Fibroblast of skin of right biceps (primary cell): ENCODE measurements around the gene RNU5D-1.

Experiments used
- DNase-seq: peaks from one replicate; pipeline ENCODE4 v3.0.0-alpha.2; 2013

Gene RNU5D-1

GRCh38 chr1:44724955-44725698 is 5.8 kb downstream of the RNU5D-1 start:
- DNase-seq = no peak

DNA sequence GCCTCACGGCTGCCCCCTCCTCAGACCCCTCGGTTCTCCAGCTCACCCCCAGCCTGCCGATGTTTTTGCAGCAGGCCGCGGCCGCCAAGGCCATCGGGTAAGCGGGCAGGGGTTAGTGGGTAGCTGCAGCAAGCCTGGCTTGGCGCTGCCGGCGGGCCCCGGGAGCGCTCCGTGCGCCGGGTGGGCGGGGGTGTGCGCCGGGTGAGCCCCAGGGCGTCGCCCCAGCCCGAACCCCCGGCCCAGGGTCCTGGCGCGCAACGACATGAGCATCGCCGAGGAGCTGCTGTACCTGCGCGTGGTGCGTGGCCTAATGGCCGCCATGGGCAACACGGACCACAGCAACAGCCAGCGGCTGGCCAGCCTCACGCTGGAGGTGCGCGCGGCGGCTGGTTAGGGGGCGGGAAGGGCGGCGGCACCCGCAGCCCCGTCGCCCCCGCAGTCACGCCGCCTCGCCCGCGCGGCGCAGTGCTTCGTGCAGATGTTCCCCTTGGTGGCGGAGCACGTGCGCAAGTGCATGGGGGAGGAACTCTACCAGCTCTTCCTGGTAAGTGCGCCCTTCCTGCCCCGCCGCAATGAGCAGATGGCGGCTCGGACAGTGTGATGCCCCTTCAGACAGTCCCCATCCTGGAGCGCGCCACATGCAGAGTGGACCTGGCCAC is 6.5 kb downstream of the RNU5D-1 start:
- DNase-seq = no peak

DNA sequence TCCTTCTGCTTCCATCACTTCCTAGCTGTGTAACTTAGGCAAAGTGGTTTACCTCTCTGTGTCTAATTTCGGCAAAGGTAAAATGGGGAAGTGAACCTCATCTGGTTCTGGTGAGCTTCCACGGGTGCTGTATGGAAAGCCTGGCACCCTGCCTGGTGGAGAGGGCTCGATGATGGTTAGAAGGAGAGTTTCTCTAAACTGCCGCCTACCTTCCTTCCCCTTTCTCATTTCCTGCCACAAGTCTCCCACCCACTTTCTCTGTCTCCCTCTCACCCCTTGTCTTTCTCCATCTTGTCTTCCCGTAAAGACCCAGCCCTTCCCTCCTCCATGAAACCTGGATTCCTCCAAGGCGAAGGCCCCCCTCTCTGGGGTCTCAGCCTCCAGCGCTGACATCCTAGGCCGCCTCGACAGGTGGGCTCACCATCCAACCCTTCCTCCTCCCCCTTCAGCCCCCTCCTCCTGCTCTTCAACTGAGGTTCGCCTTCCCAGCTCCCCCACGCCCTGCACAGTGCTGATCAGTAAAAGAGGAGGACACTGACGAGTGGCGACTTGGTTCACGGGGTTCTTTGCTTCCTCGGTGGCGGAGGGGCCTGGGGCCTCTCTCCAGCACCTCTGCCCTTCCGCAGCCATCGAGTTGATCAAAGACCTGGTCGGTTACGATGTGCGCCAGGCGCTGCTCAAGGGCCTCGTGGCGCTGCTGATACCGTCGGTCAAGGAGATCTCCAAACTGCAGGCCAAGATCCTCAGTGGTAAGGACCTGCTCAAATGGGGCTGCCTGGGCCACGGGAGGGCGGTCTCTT is 7.3 kb downstream of the RNU5D-1 start:
- no peak for DNase-seq

- DNase-seq = no peak
Measured at GRCh38 chr1:44723064-44723463, 7.9 kb downstream of the RNU5D-1 start.

GRCh38 chr1:44721485-44722361 is 9.2 kb downstream of the RNU5D-1 start:
- DNase-seq = peak; percentile 91

GRCh38 chr1:44720281-44720680 is 10.7 kb downstream of the RNU5D-1 start:
- no peak for DNase-seq

GRCh38 chr1:44719318-44719717 is 11.7 kb downstream of the RNU5D-1 start:
- no peak for DNase-seq

- DNase-seq = no peak
Measured at GRCh38 chr1:44718091-44718490, 12.9 kb downstream of the RNU5D-1 start.

DNA sequence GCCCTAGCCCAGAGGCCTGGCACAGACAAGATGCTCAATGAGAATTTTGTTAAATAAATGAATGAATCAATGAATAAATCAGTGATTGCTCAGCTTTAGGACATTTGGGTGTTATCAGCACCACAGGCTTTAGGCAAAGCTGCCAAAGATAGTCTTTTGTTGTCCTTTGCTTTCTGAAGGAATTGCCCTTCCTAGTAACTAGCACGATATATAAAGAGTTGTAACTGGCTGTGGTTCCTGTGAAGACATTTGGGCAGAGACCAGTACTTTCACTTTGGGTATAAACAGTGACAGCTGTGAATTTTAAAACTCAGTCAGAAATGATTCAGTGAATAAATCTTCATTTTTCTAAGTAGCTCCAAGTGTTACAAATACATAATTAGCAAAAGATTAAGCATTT is 13.3 kb downstream of the RNU5D-1 start:
- no peak for DNase-seq

GRCh38 chr1:44717156-44717555 is 13.8 kb downstream of the RNU5D-1 start:
- DNase-seq = no peak

DNA sequence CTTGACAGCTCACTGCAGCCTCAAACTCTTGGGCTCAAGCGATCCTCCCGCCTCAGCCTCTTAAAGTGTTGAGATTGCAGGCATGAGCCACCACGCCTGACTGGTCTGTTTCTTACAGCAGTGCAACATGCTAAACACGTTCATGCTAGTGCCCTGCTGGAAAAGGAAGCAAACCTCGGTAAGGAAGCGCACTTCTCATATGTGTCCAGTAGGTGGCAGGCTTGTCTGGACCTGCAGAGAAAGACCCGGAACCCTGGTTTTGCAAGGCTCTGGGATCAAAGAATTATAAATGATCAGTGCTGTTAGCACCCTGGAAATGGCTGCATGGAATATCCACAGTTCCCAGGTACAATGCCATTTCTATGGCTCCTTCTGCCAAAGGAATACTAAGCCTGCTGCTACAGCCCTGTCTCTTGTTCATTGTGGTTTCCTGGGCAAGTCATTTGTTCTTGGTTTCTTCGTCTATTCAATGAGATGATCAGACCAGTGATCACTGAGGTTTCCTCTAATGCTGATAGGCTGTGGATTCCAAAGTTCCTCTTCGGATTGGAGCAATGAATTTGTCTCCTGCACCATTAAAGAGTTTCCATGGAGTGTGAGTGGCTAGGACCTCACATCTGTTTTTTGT is 15.9 kb downstream of the RNU5D-1 start:
- DNase-seq = peak; percentile 66

GRCh38 chr1:44714532-44714931 is 16.4 kb downstream of the RNU5D-1 start:
- DNase-seq = no peak

DNA sequence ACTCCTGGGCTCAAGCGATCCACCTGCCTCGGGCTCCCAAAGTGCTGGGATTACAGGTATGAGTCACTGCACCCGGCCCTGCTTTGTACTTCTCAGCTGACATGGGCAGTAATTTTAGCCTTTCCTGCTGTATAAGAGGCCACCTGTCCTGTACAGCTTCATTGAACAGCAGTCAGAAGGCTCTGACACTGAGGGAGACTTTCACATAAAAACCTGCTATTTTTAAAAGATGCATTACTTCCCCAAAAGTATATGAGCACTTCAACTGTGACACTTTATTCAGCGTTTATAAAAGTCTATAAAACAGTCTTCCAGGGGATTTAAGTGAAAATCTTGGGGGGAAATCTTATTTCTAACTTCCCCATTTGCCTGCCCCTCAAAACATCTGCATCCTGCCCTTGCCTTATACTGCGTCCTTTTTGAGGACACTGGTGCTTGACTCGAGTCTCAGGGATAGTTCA is 17.6 kb downstream of the RNU5D-1 start:
- DNase-seq = no peak

DNA sequence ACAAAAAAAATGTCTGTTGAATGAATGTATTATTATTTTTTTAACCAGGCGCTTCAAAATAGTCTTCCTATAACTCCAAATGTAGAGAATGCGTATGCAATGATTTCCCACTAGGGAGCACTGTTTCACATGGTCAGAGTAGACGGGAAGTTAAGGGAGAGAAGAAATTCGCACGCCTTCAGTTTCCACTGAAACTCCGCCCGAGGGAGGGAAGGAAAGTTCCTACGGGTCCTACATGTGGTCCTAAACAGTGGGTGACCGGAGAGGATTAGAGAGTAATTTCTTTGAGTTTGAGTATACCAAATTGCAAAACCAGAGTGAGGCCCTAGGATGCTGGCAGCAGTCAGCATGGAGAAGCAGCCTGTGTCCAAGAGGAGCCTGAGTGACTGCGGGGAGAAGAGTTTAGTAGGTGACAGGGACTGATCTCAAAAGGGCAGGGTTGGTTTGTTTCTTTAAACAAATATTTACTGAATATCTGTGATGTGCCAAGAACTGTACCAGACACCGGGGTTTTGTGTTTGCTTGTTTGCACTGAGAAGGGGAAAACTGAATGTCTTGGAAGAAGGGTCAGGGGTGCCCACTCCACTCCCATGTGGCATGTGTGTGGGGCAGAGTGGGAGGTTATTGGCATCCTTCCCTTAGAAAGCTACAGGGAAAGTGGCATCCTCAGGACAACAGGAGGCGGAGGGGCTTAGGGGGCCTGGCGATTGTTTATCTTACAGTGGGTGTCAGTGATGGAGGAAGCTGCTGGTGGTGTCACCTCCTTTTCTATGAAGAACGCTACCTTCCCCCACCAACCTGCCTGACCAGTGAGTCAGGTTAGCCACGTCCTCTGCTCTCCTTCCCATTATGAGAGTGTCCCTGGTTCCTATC is 22.8 kb downstream of the RNU5D-1 start:
- DNase-seq = peak; percentile 54

GRCh38 chr1:44707112-44707881 is 23.7 kb downstream of the RNU5D-1 start:
- DNase-seq = peak; percentile 95

GRCh38 chr1:44705938-44706337 is 25.0 kb downstream of the RNU5D-1 start:
- no peak for DNase-seq

DNA sequence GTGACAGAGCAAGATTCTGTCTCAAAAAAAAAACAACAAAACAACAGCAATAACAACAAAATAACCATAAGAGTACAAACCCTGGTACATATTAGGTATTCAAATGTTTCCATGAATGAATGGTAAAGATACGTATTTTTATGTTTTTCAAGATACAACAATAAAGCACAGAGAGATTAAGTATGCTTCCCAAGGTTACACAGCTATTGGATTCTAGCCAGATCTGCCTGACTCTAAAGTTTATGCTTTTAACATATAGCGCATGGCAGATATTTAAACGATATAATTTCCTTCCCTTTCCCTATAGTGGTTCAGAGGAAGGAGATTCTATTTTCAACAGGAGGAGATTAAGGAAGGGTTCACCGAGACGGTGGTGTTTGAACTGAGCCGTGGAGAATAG is 25.5 kb downstream of the RNU5D-1 start:
- no peak for DNase-seq

DNA sequence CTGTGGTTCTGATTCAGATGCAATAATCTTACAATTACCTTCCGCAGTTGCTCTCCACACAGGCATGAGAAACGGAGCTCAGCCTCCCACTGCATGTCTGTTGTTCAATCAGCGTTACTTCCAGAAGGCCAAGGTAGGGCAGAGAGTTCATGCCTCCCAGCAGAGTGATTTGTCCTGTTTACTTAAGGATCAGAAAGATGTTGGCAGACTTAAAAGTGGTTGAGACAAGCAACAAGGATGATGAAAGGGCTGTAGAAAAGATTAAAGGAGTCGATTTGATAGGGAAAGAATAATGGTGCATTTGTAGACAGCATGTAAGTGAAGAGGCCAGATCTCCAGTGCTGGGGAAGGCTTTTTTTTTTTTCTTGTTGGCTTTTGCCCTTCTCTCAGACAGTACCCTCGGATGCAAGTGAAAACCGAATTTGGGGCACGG is 29.8 kb downstream of the RNU5D-1 start:
- no peak for DNase-seq

DNA sequence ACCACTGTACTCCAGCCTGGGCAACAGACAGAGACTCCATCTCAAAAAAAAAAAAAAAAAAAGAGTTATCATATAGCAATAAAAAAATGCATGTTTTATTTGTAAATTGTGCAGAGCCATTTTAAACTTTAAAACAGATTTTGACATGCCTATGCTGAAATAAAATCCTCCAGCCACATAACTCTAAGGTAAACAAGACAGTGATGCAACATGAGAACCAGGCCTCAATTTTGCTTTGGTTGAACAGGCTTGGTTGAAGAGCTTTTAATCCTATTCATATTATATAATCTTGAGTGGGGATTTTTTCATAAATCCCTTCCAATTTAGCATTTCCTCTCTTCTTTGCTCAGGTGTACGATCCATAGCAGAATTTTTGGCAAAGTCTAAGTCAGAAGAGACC is 30.4 kb downstream of the RNU5D-1 start:
- DNase-seq = no peak

DNA sequence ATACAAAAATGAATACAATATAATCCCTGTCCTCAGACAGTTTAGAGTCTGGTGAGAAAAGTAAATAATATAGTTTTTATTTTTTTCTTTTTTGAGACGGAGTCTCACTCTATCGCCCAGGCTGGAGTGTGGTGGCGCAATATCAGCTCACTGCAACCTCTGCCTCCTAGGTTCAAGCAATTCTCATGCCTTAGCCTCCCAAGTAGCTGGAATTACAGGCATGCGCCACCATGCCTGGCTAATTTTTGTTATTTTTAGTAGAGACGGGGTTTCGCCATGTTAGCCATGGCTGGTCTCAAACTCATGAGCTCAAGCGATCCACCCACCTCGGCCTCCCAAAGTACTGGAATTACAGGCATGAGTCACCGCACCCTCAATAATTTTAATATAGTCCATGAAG is 31.6 kb downstream of the RNU5D-1 start:
- DNase-seq = peak; percentile 11
